GM03348 (cell line): ENCODE measurements around the gene ABCD1.
"Not testable (repeated sequence)": the region's sequence is repeated elsewhere in the genome, so short reads cannot be mapped to it uniquely, and the experiment has no call there.

Source experiments
- DNase-seq: peaks from one replicate; pipeline ENCODE4 v3.0.0; 2012; ENCODE audit warnings: low spot score

Gene ABCD1

GRCh38 chrX:153734871-153735270, 10.2 kb downstream of the ABCD1 start:
- no peak for DNase-seq

DNA sequence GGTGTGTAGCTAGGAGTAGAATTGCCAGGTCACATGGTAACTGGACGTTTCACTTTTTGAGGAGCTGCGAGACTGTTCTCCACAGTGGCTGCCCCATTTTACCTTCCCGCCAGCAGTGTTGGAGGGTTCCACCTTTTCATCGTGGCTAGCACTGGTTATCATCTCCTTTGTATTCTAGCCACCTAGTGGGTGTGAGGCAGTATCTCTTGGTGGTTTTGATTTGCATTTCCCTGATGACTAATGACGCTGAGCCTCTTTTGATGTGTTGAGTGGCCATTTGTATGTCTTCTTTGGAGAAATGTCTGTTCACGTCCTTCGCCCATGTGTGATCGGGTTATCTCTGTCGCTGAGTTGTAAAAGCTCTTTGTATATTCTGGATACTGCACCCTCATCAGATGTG, 10.6 kb downstream of the ABCD1 start:
- no peak for DNase-seq

GRCh38 chrX:153736071-153736820, 11.6 kb downstream of the ABCD1 start:
- no peak for DNase-seq

- no peak for DNase-seq
Observed at GRCh38 chrX:153736871-153737441, 12.3 kb downstream of the ABCD1 start.

DNA sequence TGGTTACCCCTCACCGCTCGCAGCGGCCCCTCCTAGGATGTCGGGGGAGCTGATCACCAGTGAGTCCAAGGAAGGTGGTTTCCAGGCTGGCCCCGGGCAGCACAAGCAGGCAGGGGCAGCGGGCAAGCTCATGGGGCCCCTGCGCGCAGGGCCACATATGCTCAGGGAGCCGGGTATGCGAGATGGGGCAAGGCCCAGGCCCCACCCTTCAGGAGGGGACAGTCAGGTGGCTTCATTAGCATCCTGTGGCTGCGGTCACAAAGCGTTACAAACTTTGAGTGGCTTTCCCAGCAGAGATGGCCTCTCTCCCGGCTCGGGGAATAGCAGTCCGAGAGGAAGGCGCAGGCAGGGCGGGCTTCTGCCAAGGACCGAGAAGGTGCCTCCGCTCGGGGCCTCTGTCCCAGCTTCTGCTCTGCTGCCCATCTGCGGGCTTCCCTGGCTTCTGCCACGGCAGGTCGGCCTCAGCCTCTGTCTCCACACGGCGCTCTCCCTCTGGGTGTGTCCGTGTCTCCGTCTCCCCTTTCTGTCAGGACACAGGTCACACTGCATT, 13.5 kb downstream of the ABCD1 start:
- DNase-seq = no peak

GRCh38 chrX:153739754-153740486, 15.3 kb downstream of the ABCD1 start:
- no peak for DNase-seq

GRCh38 chrX:153740631-153741222, 16.1 kb downstream of the ABCD1 start:
- no peak for DNase-seq

GRCh38 chrX:153741446-153741845, 16.8 kb downstream of the ABCD1 start:
- DNase-seq = no peak

DNA sequence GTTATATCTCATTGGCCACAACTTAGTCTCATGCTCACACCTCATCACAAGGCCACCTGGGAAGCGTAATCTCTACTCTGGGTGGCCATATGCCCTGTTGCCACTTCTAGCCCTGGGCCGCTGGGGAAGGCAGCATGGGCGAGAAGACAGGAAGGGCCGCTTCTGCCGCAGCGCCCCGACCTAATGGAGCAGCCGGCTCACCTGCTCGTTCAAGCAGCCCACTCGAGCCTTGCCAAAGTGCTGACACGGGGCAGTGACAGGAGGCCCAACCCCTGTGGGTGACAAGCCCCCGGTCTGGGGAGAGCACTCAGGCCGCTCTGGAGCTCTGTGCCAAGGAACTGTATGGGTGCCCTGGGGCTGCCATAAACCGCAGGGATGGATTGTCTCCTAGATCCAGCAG, 17.5 kb downstream of the ABCD1 start:
- not testable (repeated sequence) for DNase-seq

GRCh38 chrX:153742796-153743467, 18.3 kb downstream of the ABCD1 start:
- not testable (repeated sequence) for DNase-seq

GRCh38 chrX:153743468-153744209, 19.0 kb downstream of the ABCD1 start:
- peak; percentile 30 for DNase-seq

DNA sequence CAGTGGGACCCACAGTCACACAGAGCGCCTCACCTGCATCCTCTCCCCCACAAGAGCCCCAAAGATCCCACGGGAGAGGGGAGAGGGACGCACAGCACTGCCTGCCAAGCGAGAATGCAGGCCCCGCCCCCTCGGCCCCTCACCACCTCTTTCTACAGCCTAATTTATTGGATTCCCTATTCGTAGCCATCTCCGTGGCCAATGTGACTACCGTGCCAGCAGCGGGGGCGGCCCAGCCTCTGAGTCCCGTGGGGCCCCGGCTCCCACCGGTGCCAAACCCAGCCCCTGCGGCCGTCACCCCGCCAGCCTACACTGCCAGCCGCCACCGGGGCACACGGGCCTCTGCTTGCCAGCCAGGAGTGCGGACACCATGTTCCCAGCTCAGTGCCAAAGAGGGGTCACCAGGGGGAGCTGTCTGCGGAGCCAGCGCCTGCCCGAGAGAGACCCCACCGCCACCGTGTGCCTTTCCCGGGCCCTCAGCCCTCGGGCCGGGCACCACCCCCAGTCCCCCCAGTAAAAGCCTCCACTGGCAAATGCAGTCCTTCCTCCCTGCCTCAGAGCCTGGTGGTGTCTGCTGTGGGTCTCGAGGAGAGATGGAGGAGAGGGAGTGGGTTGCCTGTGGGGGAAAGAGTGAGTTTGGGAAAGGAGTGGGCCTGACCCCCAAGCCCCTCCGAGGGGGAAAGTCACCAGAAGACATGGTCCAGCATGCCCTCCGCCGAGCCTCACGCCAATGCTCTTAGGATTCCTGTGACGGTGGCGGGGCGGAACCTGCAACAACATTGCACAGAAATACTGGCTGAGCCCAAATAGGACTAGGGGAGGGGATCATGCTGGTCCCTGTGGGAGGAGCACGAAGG, 19.8 kb downstream of the ABCD1 start:
- no peak for DNase-seq

GRCh38 chrX:153745067-153745433, 20.4 kb downstream of the ABCD1 start:
- DNase-seq = not testable (repeated sequence)

GRCh38 chrX:153746359-153746758, 21.7 kb downstream of the ABCD1 start:
- DNase-seq = no peak

GRCh38 chrX:153746991-153747390, 22.3 kb downstream of the ABCD1 start:
- not testable (repeated sequence) for DNase-seq

DNA sequence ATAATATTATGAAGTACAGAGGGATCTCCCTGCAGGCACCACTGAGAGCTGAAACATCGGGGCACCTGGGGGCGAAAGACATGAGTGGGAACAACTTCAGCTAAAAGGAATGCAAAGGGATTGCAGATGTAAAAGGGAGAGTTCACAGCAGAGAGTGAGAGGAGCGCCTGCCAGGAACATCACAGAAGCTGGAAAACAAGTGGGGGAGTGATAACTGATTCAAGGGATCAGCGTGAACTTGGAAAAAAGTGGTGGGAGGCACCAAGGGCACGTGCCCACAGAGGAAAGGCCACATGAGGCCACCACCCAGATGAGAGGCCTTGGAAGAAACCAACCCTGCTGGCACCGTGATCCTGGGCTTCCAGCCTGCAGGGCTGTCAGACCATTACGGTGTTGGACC, 24.4 kb downstream of the ABCD1 start:
- DNase-seq = not testable (repeated sequence)

DNA sequence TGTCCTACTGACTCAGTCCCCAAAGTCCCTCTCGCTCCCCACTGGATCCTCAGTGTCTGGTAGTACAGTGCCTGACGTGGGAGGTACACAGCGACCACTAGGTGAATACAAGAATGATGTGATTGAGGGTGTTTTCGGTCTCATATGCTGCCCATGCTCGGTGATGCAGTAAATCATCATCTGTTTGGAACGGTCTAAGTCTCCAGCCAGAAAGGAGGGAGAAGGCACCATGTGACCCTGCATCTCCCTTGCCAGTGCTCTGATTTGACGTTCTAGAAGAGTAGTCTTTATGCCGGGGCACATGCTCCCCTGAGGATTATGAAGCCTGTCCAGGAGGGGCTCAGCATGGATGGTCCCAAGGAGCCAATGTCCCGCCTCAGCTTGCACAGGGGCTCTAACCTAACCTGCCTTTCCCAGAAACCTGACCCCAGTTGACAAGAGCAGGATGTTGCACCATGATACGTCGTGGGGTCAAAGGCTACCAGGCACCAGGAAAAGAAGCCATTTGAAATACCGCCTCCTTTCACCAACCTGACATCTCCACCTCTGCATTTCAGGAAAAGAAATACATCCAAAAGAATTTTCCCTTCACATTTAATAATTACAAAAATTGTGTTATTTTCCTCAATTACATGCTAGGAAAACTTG, 25.6 kb downstream of the ABCD1 start:
- DNase-seq = no peak

DNA sequence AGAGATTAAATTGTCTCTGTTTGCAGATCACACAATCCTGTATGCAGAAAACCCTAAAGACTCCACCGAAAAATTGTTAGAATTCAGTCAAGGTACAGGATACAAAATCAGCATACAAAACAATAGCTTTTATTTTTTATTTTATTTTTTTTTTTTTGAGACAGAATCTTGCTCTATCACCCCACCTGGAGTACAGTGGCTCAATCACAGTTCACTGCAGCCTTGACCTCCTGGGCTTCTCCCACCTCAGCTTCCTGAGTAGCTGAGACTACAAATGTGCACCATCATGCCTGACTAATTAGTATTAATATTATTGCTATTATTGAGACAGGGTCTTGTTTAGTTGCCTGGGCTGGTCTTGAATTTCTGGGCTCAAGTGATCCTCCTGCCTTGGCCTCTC, 30.5 kb downstream of the ABCD1 start:
- no peak for DNase-seq

DNA sequence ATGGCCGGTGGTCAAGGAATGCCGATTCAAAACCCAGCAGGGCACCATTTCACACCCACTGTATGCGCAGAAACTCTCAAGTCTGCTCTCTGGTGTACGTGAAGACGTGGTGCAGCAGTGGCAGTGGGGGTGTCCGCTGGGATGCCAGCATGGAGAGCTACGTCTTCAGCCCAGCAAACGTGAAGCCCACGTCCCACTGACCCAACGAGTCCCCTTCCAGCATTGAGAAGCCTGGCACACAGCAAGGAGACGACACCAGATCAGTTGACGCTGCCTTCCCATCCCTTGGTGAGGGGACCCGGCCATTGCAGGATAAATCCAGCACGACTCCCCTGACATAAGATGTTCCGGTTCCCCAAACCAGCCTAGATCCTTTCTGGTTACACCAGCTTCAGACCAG, 37.2 kb downstream of the ABCD1 start:
- no peak for DNase-seq
